GM12878 (cell line): ENCODE data around the gene ABCG1. TPM values are rescaled to one million over a fixed set of nuclear protein-coding genes. Genes with fewer than 3 reads are reported as not detected.
A peak's percentile ranks its signal among the peaks of the same experiment; 100 is the strongest.

Experiments used
- BACH1 ChIP-seq: fragments of 450-650 bp; IDR thresholded peaks from 2 replicates; pipeline ENCODE4 v1.6.1; 2017; ENCODE audit warnings: mild to moderate bottlenecking, borderline replicate concordance
- CREM ChIP-seq: IDR thresholded peaks from 2 replicates; pipeline ENCODE4 v1.6.1; 2014; ENCODE audit warnings: antibody characterized with exemption, low read depth
- DPF2 ChIP-seq: fragments of 450-650 bp; IDR thresholded peaks from 2 replicates; pipeline ENCODE4 v1.6.1; 2017; ENCODE audit warnings: mild to moderate bottlenecking
- EGR1 ChIP-seq, 2 experiments: IDR thresholded peaks; 1 replicate in 1 of 2; 2 replicates in 1 of 2; pipeline ENCODE4 v1.6.1; 2011 to 2012; ENCODE audit warnings: low read depth in 2 of 2, low read length in 2 of 2, borderline replicate concordance in 1 of 2, mild to moderate bottlenecking in 1 of 2, moderate library complexity in 1 of 2
- GABPA ChIP-seq: IDR thresholded peaks from 2 replicates; pipeline ENCODE4 v1.6.1; 2014; ENCODE audit warnings: antibody characterized with exemption, low read depth, mild to moderate bottlenecking, inconsistent platforms
- IRF4 ChIP-seq: IDR thresholded peaks from 2 replicates; pipeline ENCODE4 v1.6.1; 2011; ENCODE audit warnings: low read depth, low read length
- MTA2 ChIP-seq: fragments of 450-650 bp; IDR thresholded peaks from 2 replicates; pipeline ENCODE4 v1.6.1; 2016; ENCODE audit warnings: low read depth, mild to moderate bottlenecking, moderate library complexity
- PBX3 ChIP-seq: IDR thresholded peaks from 2 replicates; pipeline ENCODE4 v1.6.1; 2011; ENCODE audit warnings: mild to moderate bottlenecking, low read depth, low read length, moderate library complexity; ENCODE audit not compliant: insufficient replicate concordance
- REST ChIP-seq: IDR thresholded peaks from 2 replicates; pipeline ENCODE4 v1.6.1; 2012; ENCODE audit warnings: mild to moderate bottlenecking, low read depth, low read length
- RUNX3 ChIP-seq: IDR thresholded peaks from 2 replicates; pipeline ENCODE4 v1.6.1; 2012; ENCODE audit warnings: low read length, inconsistent platforms
- SMARCA5 ChIP-seq: fragments of 450-650 bp; IDR thresholded peaks from 2 replicates; pipeline ENCODE4 v1.6.1; 2017; ENCODE audit warnings: mild to moderate bottlenecking
- SP1 ChIP-seq: IDR thresholded peaks from one replicate; pipeline ENCODE4 v1.6.1; 2011; ENCODE audit warnings: low read depth, low read length
- SPI1 ChIP-seq: IDR thresholded peaks from 2 replicates; pipeline ENCODE4 v1.6.1; 2011; ENCODE audit warnings: low read depth, mild to moderate bottlenecking, low read length, moderate library complexity, borderline replicate concordance; ENCODE audit not compliant: insufficient read depth
- STAT1 ChIP-seq: fragments of 450-650 bp; conservative IDR thresholded peaks from 2 replicates; pipeline ENCODE4 v1.6.1; 2014; ENCODE audit warnings: antibody characterized with exemption, mild to moderate bottlenecking
- ZNF217 ChIP-seq: fragments of 450-650 bp; IDR thresholded peaks from 2 replicates; pipeline ENCODE4 v1.6.1; 2017; ENCODE audit warnings: antibody characterized with exemption, mild to moderate bottlenecking
- polyA plus RNA-seq, 11 experiments: library from polyadenylated mRNA; depleted of rRNA in 4 of 11; unstranded in 6 of 11; stranded (reverse) in 5 of 11; fragments of >200 nt; fragmentation: Nextera tagmentation in 4 of 11; fragmentation: Illumina TruSeq in 1 of 11; extraction: Ambion mirVana in 4 of 11; extraction: Trizol in 1 of 11; gene quantifications; 1 replicate in 1 of 11; 2 replicates in 10 of 11; pipeline versions ENCODE4 v1.2.1 to v1.2.3, GENCODE V29; 2011 to 2016; ENCODE audit warnings: inconsistent platforms in 2 of 11, missing spikeins in 2 of 11, low read depth in 1 of 11
- total RNA-seq, 4 experiments: library from RNA; depleted of rRNA in 3 of 4; stranded (reverse); fragments of >200 nt in 3 of 4; fragmentation: Illumina TruSeq in 1 of 4; extraction: Trizol in 1 of 4; gene quantifications; 2 replicates each; pipeline versions ENCODE4 v1.2.1 to v1.2.3, GENCODE V29; 2013 to 2021
- TF ChIP-seq, protein P1 (sequence below): fragments of 450-650 bp; IDR thresholded peaks from 2 replicates; pipeline ENCODE4 v1.6.1; 2016; ENCODE audit warnings: mild to moderate bottlenecking
- TF ChIP-seq, protein P2 (sequence below): IDR thresholded peaks from 2 replicates; pipeline ENCODE4 v1.6.1; 2011; ENCODE audit warnings: borderline replicate concordance, low read depth, mild to moderate bottlenecking, moderate library complexity, mixed read lengths, low read length; ENCODE audit not compliant: insufficient read depth; ENCODE audit errors: extremely low read length
- TF ChIP-seq, protein P3 (sequence below): IDR thresholded peaks from 2 replicates; pipeline ENCODE4 v1.6.1; 2012; ENCODE audit warnings: improper control_type of control experiment, low read depth, low read length; ENCODE audit not compliant: insufficient replicate concordance

The ABCG1 gene
- total and polyA plus RNA-seq, 10 of the 15 experiments (the other 5 are each of a cell fraction or from before 2014, with no cell fraction given): 0.59 to 19.3 (median 5.7) TPM

DNA sequence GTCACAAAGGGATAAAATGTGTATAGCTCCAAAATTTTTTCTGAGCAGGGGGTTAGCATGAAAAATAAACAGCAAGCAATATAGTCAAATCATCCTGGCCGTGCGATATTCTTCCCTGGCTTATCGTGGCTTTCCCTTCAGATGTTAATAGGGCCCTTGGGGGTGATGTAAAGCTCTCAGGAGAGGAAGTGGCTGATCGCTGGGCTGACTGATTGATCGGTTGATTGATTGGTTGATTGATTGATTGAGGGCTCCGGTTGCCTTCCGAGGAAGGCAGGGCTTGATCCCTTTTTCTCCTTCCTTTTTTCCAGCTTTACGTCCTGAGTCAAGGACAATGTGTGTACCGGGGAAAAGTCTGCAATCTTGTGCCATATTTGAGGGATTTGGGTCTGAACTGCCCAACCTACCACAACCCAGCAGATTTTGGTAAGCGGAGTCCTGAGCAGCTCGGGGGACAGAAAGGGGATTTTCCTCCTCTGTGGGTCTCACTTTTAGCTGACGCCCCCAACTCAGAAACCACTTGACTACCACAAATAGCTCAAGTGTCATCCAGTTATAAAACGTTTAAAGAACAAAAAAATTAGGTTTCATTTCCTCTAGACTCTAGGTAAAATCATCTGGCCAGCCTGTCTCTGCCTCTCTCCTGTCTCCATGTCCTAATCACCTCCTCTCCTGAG is 66.8 kb downstream of the ABCG1 start (continued):
- TF ChIP-seq CREM (0 out of 2 replicates have a peak, but pooled peaks have one; percentile 13), STAT1 (no peak), RUNX3 (peak; percentile 74), BACH1 (0 out of 2 replicates have a peak, but pooled peaks have one; percentile 28), REST (no peak), DPF2 (peak; percentile 53; the same call in 1 of the 2 replicates), SMARCA5 (0 out of 2 replicates have a peak, but pooled peaks have one; percentile 12), MTA2 (peak; percentile 67), SP1 (peak; percentile 6), GABPA (no peak), ZNF217 (no peak), IRF4 (peak; percentile 43; the same call in 1 of the 2 replicates), PBX3 (peak; percentile 84), EGR1 (IDR thresholded peaks at IDR 0.05; ENCODE audit: borderline replicate concordance in 1 of 2, low read depth in 2 of 2, low read length in 2 of 2) (peak in 1 of 2 experiments; percentile 35; a peak in 1 of 3 replicates), SPI1 (peak; percentile 74)
- TF ChIP-seq, protein P1, sequence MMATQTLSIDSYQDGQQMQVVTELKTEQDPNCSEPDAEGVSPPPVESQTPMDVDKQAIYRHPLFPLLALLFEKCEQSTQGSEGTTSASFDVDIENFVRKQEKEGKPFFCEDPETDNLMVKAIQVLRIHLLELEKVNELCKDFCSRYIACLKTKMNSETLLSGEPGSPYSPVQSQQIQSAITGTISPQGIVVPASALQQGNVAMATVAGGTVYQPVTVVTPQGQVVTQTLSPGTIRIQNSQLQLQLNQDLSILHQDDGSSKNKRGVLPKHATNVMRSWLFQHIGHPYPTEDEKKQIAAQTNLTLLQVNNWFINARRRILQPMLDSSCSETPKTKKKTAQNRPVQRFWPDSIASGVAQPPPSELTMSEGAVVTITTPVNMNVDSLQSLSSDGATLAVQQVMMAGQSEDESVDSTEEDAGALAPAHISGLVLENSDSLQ: peak; percentile 87
- TF ChIP-seq, protein P2, sequence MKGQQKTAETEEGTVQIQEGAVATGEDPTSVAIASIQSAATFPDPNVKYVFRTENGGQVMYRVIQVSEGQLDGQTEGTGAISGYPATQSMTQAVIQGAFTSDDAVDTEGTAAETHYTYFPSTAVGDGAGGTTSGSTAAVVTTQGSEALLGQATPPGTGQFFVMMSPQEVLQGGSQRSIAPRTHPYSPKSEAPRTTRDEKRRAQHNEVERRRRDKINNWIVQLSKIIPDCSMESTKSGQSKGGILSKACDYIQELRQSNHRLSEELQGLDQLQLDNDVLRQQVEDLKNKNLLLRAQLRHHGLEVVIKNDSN: no peak
- TF ChIP-seq, protein P3, sequence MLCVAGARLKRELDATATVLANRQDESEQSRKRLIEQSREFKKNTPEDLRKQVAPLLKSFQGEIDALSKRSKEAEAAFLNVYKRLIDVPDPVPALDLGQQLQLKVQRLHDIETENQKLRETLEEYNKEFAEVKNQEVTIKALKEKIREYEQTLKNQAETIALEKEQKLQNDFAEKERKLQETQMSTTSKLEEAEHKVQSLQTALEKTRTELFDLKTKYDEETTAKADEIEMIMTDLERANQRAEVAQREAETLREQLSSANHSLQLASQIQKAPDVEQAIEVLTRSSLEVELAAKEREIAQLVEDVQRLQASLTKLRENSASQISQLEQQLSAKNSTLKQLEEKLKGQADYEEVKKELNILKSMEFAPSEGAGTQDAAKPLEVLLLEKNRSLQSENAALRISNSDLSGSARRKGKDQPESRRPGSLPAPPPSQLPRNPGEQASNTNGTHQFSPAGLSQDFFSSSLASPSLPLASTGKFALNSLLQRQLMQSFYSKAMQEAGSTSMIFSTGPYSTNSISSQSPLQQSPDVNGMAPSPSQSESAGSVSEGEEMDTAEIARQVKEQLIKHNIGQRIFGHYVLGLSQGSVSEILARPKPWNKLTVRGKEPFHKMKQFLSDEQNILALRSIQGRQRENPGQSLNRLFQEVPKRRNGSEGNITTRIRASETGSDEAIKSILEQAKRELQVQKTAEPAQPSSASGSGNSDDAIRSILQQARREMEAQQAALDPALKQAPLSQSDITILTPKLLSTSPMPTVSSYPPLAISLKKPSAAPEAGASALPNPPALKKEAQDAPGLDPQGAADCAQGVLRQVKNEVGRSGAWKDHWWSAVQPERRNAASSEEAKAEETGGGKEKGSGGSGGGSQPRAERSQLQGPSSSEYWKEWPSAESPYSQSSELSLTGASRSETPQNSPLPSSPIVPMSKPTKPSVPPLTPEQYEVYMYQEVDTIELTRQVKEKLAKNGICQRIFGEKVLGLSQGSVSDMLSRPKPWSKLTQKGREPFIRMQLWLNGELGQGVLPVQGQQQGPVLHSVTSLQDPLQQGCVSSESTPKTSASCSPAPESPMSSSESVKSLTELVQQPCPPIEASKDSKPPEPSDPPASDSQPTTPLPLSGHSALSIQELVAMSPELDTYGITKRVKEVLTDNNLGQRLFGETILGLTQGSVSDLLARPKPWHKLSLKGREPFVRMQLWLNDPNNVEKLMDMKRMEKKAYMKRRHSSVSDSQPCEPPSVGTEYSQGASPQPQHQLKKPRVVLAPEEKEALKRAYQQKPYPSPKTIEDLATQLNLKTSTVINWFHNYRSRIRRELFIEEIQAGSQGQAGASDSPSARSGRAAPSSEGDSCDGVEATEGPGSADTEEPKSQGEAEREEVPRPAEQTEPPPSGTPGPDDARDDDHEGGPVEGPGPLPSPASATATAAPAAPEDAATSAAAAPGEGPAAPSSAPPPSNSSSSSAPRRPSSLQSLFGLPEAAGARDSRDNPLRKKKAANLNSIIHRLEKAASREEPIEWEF: peak; percentile 97
